ENCODE results near the gene MSI2. TPM values are rescaled to one million over a fixed set of nuclear protein-coding genes. Genes with fewer than 3 reads are reported as not detected.

Gene MSI2
- total RNA-seq, 3 donors from 2014 or later = 13.4 to 89.1 (median 71.1) TPM

DNA sequence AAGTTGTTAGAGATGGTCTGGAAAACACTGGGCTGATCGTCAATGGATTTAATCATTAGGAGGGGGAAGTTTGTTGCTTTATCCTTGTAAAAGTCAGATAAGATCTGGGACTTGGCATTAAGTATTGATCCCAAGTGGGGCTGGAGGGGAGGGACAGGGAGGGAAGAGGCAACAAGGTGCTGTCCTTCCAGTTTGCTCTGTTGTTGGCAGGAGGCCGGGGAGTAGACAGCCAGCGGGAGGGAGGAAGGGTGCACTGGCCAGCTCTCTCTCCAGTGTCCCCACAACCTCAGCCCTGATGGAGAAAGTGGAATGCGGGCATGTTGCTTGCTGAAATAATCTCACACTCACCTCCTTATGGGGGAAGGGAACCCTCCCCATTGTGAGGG, 278.5 kb downstream of the MSI2 start:
- H3K4me3 ChIP-seq = no peak overlapping the region
- DNase-seq (ENCODE audit: low spot score in 2 of 2) = peak; percentile 36 to 66
- H3K36me3 ChIP-seq = no peaks in the 10 kb centered on the region
- H3K27me3 ChIP-seq = no peaks in the 10 kb centered on the region
- H3K9me3 ChIP-seq = no peaks in the 10 kb centered on the region
- intact Hi-C loops (cut with DNase I; ENCODE audit: low total_unique reads) = no loop called here
- H3K27ac ChIP-seq = peak overlapping the region; percentile 40 to 56
- H3K4me1 ChIP-seq = peaks cover 0 to 14% of the 10 kb centered on the region in 2 donors
- TF ChIP-seq POLR2AphosphoS5 (IDR thresholded peaks at IDR 0.05) (no peak), POLR2A (IDR thresholded peaks at IDR 0.05) (no peak)
- TF ChIP-seq, protein P1, sequence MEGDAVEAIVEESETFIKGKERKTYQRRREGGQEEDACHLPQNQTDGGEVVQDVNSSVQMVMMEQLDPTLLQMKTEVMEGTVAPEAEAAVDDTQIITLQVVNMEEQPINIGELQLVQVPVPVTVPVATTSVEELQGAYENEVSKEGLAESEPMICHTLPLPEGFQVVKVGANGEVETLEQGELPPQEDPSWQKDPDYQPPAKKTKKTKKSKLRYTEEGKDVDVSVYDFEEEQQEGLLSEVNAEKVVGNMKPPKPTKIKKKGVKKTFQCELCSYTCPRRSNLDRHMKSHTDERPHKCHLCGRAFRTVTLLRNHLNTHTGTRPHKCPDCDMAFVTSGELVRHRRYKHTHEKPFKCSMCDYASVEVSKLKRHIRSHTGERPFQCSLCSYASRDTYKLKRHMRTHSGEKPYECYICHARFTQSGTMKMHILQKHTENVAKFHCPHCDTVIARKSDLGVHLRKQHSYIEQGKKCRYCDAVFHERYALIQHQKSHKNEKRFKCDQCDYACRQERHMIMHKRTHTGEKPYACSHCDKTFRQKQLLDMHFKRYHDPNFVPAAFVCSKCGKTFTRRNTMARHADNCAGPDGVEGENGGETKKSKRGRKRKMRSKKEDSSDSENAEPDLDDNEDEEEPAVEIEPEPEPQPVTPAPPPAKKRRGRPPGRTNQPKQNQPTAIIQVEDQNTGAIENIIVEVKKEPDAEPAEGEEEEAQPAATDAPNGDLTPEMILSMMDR (IDR thresholded peaks at IDR 0.05) = no peak

DNA sequence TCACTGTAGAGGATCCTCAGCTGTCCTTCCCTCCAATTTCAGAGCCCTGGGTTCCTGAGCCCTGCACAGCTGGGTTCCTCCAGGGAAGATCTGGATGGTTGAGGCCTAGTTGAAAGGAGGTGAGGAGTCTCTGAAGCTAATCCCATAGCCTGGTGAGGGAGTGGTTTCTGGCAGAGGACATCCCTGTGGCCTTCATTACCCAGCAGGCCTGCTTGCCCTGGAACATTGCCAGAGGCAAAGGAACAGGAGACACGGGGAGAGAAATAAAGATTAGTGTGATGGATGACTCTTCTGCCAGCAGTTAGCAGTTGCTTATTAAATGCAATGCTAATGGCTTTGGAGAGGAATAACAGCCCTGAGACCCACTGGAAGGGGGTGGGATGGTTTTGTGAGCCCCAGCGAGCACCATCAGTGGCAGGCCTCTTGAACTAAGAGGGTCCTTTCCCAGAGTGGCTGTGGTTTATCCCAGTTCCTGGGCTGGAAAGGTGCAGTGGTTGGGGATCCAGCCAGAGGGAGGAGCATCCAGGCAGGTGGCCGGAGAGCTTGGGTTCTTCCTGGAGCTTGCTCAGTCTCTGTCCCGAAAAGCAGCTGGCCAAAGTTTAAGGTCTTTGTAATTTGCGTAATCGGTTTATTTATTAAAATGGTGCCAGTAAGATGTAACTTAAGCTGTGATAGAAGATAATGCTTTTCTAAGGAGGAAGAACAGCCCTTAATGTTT, 279.1 kb downstream of the MSI2 start:
- peaks cover 0 to 14% of the 10 kb centered on the region in 2 donors for H3K4me1 ChIP-seq
- no peak for TF ChIP-seq POLR2A (IDR thresholded peaks at IDR 0.05)
- TF ChIP-seq, protein P1 (IDR thresholded peaks at IDR 0.05) = no peak
- TF ChIP-seq POLR2AphosphoS5 (IDR thresholded peaks at IDR 0.05) = no peak
- H3K4me3 ChIP-seq = no peak overlapping the region
- H3K27me3 ChIP-seq = no peaks in the 10 kb centered on the region
- intact Hi-C loops (cut with DNase I; ENCODE audit: low total_unique reads) = no loop called here
- H3K27ac ChIP-seq = peak overlapping the region; percentile 40 to 56
- no peaks in the 10 kb centered on the region for H3K9me3 ChIP-seq
- H3K36me3 ChIP-seq = no peaks in the 10 kb centered on the region
- DNase-seq (ENCODE audit: low spot score in 2 of 2) = no peak

DNA sequence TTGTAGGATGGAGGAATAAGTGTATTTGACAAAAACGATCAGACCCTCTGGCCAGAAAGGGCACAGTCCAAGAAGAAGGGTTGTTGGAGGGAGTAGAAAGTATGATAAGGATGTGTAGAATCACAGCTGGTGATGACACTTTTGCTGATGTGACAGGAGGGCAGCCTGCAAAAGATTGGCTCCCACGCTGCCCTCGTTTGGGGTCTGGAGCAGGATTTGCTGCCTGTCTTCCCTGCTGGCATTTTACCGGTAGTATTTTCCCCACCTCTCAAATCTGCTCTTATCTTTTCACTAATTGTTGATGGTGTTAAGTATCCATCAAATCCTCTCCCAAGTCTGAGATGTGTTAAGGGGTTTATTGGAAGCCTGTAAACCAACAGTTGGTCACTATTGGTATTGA, 280.0 kb downstream of the MSI2 start:
- DNase-seq (ENCODE audit: low spot score in 2 of 2) = no peak
- H3K9me3 ChIP-seq = no peaks in the 10 kb centered on the region
- H3K27ac ChIP-seq = no peak overlapping the region
- intact Hi-C loops (cut with DNase I; ENCODE audit: low total_unique reads) = no loop called here
- no peaks in the 10 kb centered on the region for H3K36me3 ChIP-seq
- no peak overlapping the region for H3K4me3 ChIP-seq
- H3K4me1 ChIP-seq = peaks cover 0 to 14% of the 10 kb centered on the region in 2 donors
- no peaks in the 10 kb centered on the region for H3K27me3 ChIP-seq
- TF ChIP-seq POLR2AphosphoS5 (IDR thresholded peaks at IDR 0.05) = no peak
- TF ChIP-seq, protein P1 (IDR thresholded peaks at IDR 0.05) = no peak
- TF ChIP-seq POLR2A (IDR thresholded peaks at IDR 0.05) = no peak

DNA sequence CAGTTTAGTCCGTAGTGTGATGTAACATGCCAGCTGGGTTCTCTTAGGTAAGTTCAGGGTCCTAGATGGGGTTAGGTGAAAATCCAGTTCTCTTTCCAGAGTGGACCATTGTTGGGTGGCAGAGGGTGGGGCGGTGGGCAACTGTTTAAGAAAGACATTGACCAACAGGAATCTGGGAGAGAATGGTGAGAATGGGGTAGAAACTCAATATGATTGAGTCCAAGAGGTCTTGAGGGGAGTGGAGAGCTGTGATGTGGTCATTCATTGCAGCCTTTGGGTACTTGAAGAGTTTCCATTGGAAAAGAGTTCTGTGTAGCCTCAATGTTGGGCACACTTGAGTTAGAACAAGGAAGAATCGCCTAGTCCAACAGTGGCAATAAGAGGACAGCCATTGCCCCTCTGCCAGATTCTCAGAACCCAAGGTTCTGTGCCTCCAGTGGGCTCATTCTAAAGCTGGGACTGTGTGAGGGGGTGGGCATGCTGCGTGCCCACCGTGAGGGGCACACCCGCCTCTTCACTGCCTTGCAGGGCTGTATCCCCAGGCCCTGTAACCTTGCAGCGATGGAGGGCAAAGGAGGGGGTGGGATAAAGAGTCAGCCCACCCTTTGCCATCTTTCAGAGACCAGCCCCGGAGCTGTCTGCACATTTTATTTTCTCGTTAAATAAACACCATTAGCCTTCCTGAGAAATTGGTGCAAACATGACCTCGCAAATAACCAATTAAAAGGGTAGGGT, 280.6 kb downstream of the MSI2 start:
- intact Hi-C loops (cut with DNase I; ENCODE audit: low total_unique reads) = no loop called here
- Histone ChIP-seq H3K27me3 (no peaks in the 10 kb centered on the region), H3K4me3 (peak overlapping the region in 1 of 3 donors; percentile 30), H3K4me1 (peaks cover 0 to 14% of the 10 kb centered on the region in 2 donors), H3K9me3 (no peaks in the 10 kb centered on the region), H3K36me3 (no peaks in the 10 kb centered on the region), H3K27ac (peak overlapping the region in 1 of 2 donors; percentile 35)
- no peak for DNase-seq (ENCODE audit: low spot score in 2 of 2)
- TF ChIP-seq POLR2A (IDR thresholded peaks at IDR 0.05) (no peak), POLR2AphosphoS5 (IDR thresholded peaks at IDR 0.05) (no peak)
- TF ChIP-seq, protein P1 (IDR thresholded peaks at IDR 0.05) = no peak
